A549 (cell line): ENCODE measurements around the gene OCA2.
"Not testable (repeated sequence)": the region's sequence is repeated elsewhere in the genome, so short reads cannot be mapped to it uniquely, and the experiment has no call there.

ENCODE experiments used
- RFX5 ChIP-seq: fragments of 450-650 bp; IDR thresholded peaks from 2 replicates; pipeline ENCODE4 v1.7.1; 2014; ENCODE audit warnings: antibody characterized with exemption, mild to moderate bottlenecking, moderate library complexity
- TF ChIP-seq, protein P1 (sequence below): fragments of >200 bp; sonication (Bioruptor Twin); formaldehyde crosslinking; IDR thresholded peaks from 3 replicates; pipeline ENCODE4 v1.5.1; 2016

DNA sequence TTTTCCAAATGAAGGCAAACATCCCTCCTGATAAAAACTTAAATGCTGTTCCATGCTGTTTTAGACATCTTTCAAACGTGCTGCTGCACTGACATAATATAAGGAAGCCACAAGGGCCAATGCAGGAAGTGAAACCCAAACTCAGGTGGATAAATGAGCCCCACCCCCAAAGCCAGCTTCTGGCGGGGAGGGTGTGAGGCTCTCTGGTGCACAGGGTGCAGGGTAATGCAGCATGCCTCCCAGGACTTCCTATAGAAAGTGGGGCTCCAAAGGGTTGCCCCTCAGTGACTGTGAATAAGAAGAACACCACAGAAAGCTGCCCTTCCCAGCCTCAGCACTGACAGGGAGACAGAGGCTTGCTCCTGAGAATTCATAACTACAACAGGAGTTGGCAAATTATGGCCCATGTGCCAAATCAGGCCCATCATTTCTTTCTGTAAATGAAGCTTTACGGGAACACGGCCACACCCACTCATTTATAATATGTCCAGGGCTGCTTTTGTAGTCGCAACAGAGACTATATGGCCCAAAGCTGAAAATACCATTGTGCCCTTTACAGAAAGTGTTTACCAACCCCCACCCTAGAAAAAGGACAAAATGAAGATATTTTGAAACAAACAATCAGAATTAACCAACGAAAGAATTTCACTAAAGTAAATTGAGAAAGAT lies 37.3 kb upstream of the OCA2 start:
- TF ChIP-seq RFX5: not testable (repeated sequence)
- TF ChIP-seq, protein P1, sequence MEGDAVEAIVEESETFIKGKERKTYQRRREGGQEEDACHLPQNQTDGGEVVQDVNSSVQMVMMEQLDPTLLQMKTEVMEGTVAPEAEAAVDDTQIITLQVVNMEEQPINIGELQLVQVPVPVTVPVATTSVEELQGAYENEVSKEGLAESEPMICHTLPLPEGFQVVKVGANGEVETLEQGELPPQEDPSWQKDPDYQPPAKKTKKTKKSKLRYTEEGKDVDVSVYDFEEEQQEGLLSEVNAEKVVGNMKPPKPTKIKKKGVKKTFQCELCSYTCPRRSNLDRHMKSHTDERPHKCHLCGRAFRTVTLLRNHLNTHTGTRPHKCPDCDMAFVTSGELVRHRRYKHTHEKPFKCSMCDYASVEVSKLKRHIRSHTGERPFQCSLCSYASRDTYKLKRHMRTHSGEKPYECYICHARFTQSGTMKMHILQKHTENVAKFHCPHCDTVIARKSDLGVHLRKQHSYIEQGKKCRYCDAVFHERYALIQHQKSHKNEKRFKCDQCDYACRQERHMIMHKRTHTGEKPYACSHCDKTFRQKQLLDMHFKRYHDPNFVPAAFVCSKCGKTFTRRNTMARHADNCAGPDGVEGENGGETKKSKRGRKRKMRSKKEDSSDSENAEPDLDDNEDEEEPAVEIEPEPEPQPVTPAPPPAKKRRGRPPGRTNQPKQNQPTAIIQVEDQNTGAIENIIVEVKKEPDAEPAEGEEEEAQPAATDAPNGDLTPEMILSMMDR: not testable (repeated sequence)
